Measurements from ENCODE around the gene LSM12.
A peak's percentile ranks its signal among the peaks of the same experiment; 100 is the strongest.
"Not testable (repeated sequence)": the region's sequence is repeated elsewhere in the genome, so short reads cannot be mapped to it uniquely, and the experiment has no call there.

Gene LSM12

GRCh38 chr17:44023545-44024270 is 42.8 kb downstream of the LSM12 start:
- no peaks in the 10 kb centered on the region for H3K9me3 Mint-ChIP-seq
- peak overlapping the region; percentile 38 to 95 (median 68) for H3K27ac Mint-ChIP-seq
- peaks cover 4% of the 10 kb centered on the region for H3K36me3 Mint-ChIP-seq (ENCODE audit: low read depth)
- no peak for TF ChIP-seq CTCF (IDR thresholded peaks at IDR 0.05; ENCODE audit: unreplicated experiment in 3 of 3)
- peaks cover 14% of the 10 kb centered on the region for H3K4me1 Mint-ChIP-seq
- H3K4me3 Mint-ChIP-seq, result peak overlapping the region in 1 of 3 experiments; percentile 50
- no peaks in the 10 kb centered on the region for H3K27me3 Mint-ChIP-seq (ENCODE audit: low read depth)

GRCh38 chr17:44022246-44022645 is 44.2 kb downstream of the LSM12 start:
- H3K9me3 Mint-ChIP-seq, result no peaks in the 10 kb centered on the region
- peaks cover 4% of the 10 kb centered on the region for H3K36me3 Mint-ChIP-seq (ENCODE audit: low read depth)
- peak overlapping the region; percentile 20 to 95 (median 58) for H3K27ac Mint-ChIP-seq
- H3K27me3 Mint-ChIP-seq (ENCODE audit: low read depth), result no peaks in the 10 kb centered on the region
- H3K4me1 Mint-ChIP-seq, result peaks cover 14% of the 10 kb centered on the region
- TF ChIP-seq CTCF (IDR thresholded peaks at IDR 0.05; ENCODE audit: unreplicated experiment in 3 of 3), result no peak
- H3K4me3 Mint-ChIP-seq, result peak overlapping the region in 1 of 3 experiments; percentile 67

GRCh38 chr17:44021227-44021626 is 45.2 kb downstream of the LSM12 start:
- not testable (repeated sequence) for H3K9me3 Mint-ChIP-seq; H3K4me3 Mint-ChIP-seq; H3K27ac Mint-ChIP-seq; H3K27me3 Mint-ChIP-seq (ENCODE audit: low read depth); H3K36me3 Mint-ChIP-seq (ENCODE audit: low read depth)
- peaks cover 14% of the 10 kb centered on the region for H3K4me1 Mint-ChIP-seq

GRCh38 chr17:44014437-44015172 is 51.9 kb downstream of the LSM12 start, which contains the start of gene TMEM101:
TMEM101 (minus strand) TSS chr17:44014963; CDS start chr17:44014952, 11 bp downstream.
- no peaks in the 10 kb centered on the region for H3K9me3 Mint-ChIP-seq
- H3K27ac Mint-ChIP-seq, result peak within 1 kb of the TSS; percentile 97
- peaks cover 23% of the 10 kb centered on the region for H3K4me1 Mint-ChIP-seq
- peaks cover 10% of the 10 kb centered on the region for H3K36me3 Mint-ChIP-seq (ENCODE audit: low read depth)
- TF ChIP-seq CTCF (IDR thresholded peaks at IDR 0.05; ENCODE audit: unreplicated experiment in 3 of 3), result no peak
- H3K4me3 Mint-ChIP-seq, result peak within 1 kb of the TSS; percentile 97 to 100 (median 98)
- no peaks in the 10 kb centered on the region for H3K27me3 Mint-ChIP-seq (ENCODE audit: low read depth)

GRCh38 chr17:44014133-44014436 is 52.4 kb downstream of the LSM12 start:
- Mint-ChIP-seq H3K36me3 (ENCODE audit: low read depth) (peaks cover 12% of the 10 kb centered on the region), H3K27ac (peak overlapping the region; percentile 97), H3K4me1 (peaks cover 23% of the 10 kb centered on the region), H3K27me3 (ENCODE audit: low read depth) (peaks cover 3% of the 10 kb centered on the region), H3K4me3 (peak overlapping the region; percentile 97 to 100 (median 98)), H3K9me3 (no peaks in the 10 kb centered on the region)
- TF ChIP-seq CTCF (IDR thresholded peaks at IDR 0.05; ENCODE audit: unreplicated experiment in 3 of 3), result no peak

- no peak overlapping the region for H3K27ac Mint-ChIP-seq
- no peaks in the 10 kb centered on the region for H3K9me3 Mint-ChIP-seq
- no peak for TF ChIP-seq CTCF (IDR thresholded peaks at IDR 0.05; ENCODE audit: unreplicated experiment in 3 of 3)
- peaks cover 9% of the 10 kb centered on the region for H3K27me3 Mint-ChIP-seq (ENCODE audit: low read depth)
- peaks cover 12% of the 10 kb centered on the region for H3K36me3 Mint-ChIP-seq (ENCODE audit: low read depth)
- H3K4me1 Mint-ChIP-seq, result peaks cover 30% of the 10 kb centered on the region
- peak overlapping the region; percentile 73 to 100 (median 77) for H3K4me3 Mint-ChIP-seq
These were observed 53.6 kb downstream of the LSM12 start for GRCh38 chr17:44012874-44013273.

All from nephron (organoid).